CD14-positive monocyte (primary cell): ENCODE data around the gene FHIT. TPM values are rescaled to one million over a fixed set of nuclear protein-coding genes. Genes with fewer than 3 reads are reported as not detected.

ENCODE experiments used
- DNase-seq, 3 donors: peaks; one replicate each; pipeline ENCODE4 v3.0.0-alpha.2; 2011 to 2022
- H2AFZ ChIP-seq: 2 replicates; pipeline ENCODE4 v1.6.0; 2012; ENCODE audit warnings: mild to moderate bottlenecking, low read depth, low read length, inconsistent platforms; ENCODE audit not compliant: insufficient read depth, poor library complexity, severe bottlenecking
- H3K27ac ChIP-seq, 2 donors: 1 replicate in 1 of 2; 2 replicates in 1 of 2; pipeline ENCODE4 v1.5.1; 2012 to 2013; ENCODE audit warnings: low read length in 2 of 2, control low read depth in 1 of 2, inconsistent platforms in 1 of 2, low read depth in 1 of 2, mild to moderate bottlenecking in 1 of 2
- H3K27me3 ChIP-seq, 2 donors: one replicate each; pipeline versions ENCODE4 v1.6.0 to v1.6.1; 2011 to 2013; ENCODE audit warnings: low read length in 2 of 2; ENCODE audit not compliant: control insufficient read depth in 2 of 2, insufficient read depth in 2 of 2
- H3K36me3 ChIP-seq, 2 donors: replicated peaks in 1 of 2; 1 replicate in 1 of 2; 2 replicates in 1 of 2; pipeline versions ENCODE4 v1.5.1 to v1.6.1; 2012 to 2013; ENCODE audit warnings: low read length in 2 of 2, control low read depth in 1 of 2, inconsistent platforms in 1 of 2, mild to moderate bottlenecking in 1 of 2; ENCODE audit not compliant: insufficient read depth in 2 of 2, control insufficient read depth in 1 of 2
- H3K4me1 ChIP-seq, 2 donors: 1 replicate in 1 of 2; 2 replicates in 1 of 2; pipeline versions ENCODE4 v1.5.1 to v1.6.1; 2012 to 2013; ENCODE audit warnings: low read length in 2 of 2, control low read depth in 1 of 2, inconsistent platforms in 1 of 2, mild to moderate bottlenecking in 1 of 2, moderate library complexity in 1 of 2; ENCODE audit not compliant: insufficient read depth in 2 of 2, control insufficient read depth in 1 of 2
- H3K4me2 ChIP-seq: replicated peaks from 2 replicates; pipeline ENCODE3; 2012; ENCODE audit warnings: low read length, moderate library complexity, mild to moderate bottlenecking; ENCODE audit not compliant: poor library complexity, severe bottlenecking; ENCODE audit errors: extremely low read depth
- H3K4me3 ChIP-seq, 3 experiments: fragments of 200-600 bp in 1 of 3; sonication (generic) in 1 of 3; replicated peaks in 1 of 3; 1 replicate in 2 of 3; 2 replicates in 1 of 3; pipeline ENCODE4 v1.5.1; 2011 to 2013; ENCODE audit warnings: low read length in 3 of 3, mild to moderate bottlenecking in 3 of 3, control low read depth in 2 of 3, low read depth in 2 of 3, inconsistent platforms in 1 of 3, moderate library complexity in 1 of 3
- H3K79me2 ChIP-seq: 2 replicates; pipeline ENCODE4 v1.6.0; 2012; ENCODE audit warnings: mild to moderate bottlenecking, control low read depth, inconsistent platforms, low read length, moderate library complexity; ENCODE audit not compliant: insufficient read depth
- H3K9ac ChIP-seq: 2 replicates; pipeline ENCODE4 v1.6.0; 2017; ENCODE audit warnings: low read length, mild to moderate bottlenecking; ENCODE audit not compliant: insufficient read depth, poor library complexity, severe bottlenecking
- H3K9me3 ChIP-seq, 2 donors: replicated peaks in 1 of 2; 1 replicate in 1 of 2; 2 replicates in 1 of 2; pipeline versions ENCODE4 v1.5.1 to v1.6.1; 2012 to 2013; ENCODE audit warnings: low read length in 2 of 2, control low read depth in 1 of 2; ENCODE audit not compliant: control insufficient read depth in 1 of 2, insufficient read depth in 1 of 2
- H4K20me1 ChIP-seq: 2 replicates; pipeline ENCODE4 v1.6.0; 2012; ENCODE audit warnings: mild to moderate bottlenecking, low read length, control low read depth, moderate library complexity; ENCODE audit not compliant: insufficient read depth
- H3K27ac Mint-ChIP-seq, 7 donors: one replicate each; pipeline ENCODE4 v1.8.0; 2020; ENCODE audit warnings: mild to moderate bottlenecking in 7 of 7, mixed read lengths in 7 of 7, moderate library complexity in 6 of 7, inconsistent platforms in 2 of 7
- H3K27me3 Mint-ChIP-seq, 3 donors: one replicate each; pipeline ENCODE4 v1.8.0; 2021 to 2022; ENCODE audit warnings: low read depth in 3 of 3, mild to moderate bottlenecking in 3 of 3, mixed read lengths in 3 of 3, moderate library complexity in 3 of 3, inconsistent platforms in 1 of 3
- H3K36me3 Mint-ChIP-seq, 2 donors: one replicate each; pipeline ENCODE4 v1.8.0; 2020; ENCODE audit warnings: mixed read lengths in 2 of 2, inconsistent platforms in 1 of 2, mild to moderate bottlenecking in 1 of 2
- H3K4me1 Mint-ChIP-seq: one replicate; pipeline ENCODE4 v1.8.0; 2020; ENCODE audit warnings: mild to moderate bottlenecking, mixed read lengths
- H3K4me3 Mint-ChIP-seq, 2 donors: one replicate each; pipeline ENCODE4 v1.8.0; 2020; ENCODE audit warnings: mild to moderate bottlenecking in 2 of 2, mixed read lengths in 2 of 2, moderate library complexity in 1 of 2
- H3K9me3 Mint-ChIP-seq, 7 donors: one replicate each; pipeline ENCODE4 v1.8.0; 2020 to 2022; ENCODE audit warnings: mixed read lengths in 7 of 7, mild to moderate bottlenecking in 6 of 7, moderate library complexity in 6 of 7, inconsistent platforms in 2 of 7
- WGBS: methylation state at CpG from one replicate; pipeline ENCODE4 v1.1.5; 2013; ENCODE audit warnings: missing lambda C conversion rate; ENCODE audit not compliant: insufficient coverage; 5-methylcytosine and 5-hydroxymethylcytosine counted together
- intact Hi-C, 2 donors: fragments of 100-400 bp; cut with micrococcal nuclease; formaldehyde crosslinking; loops; one replicate each; pipeline versions ENCODE4 v1.15.0 to v1.15.1; 2023
- polyA plus RNA-seq, 3 donors: library from polyadenylated mRNA; depleted of rRNA in 1 of 3; unstranded in 2 of 3; stranded (reverse) in 1 of 3; fragments of 300-500 nt in 2 of 3; fragments of >200 nt in 1 of 3; fragmentation: Illumina TruSeq in 2 of 3; gene quantifications; 1 replicate in 2 of 3; 2 replicates in 1 of 3; pipeline ENCODE4 v1.2.3, GENCODE V29; 2012 to 2021
- TF ChIP-seq, protein P1 (sequence below): fragments of 200-600 bp; IDR thresholded peaks from one replicate; pipeline ENCODE4 v1.8.0; 2022; ENCODE audit warnings: antibody characterized with exemption, mild to moderate bottlenecking

FHIT gene
- polyA plus RNA-seq, 3 donors, result 1.7 to 3.4 (median 3.2) TPM

GRCh38 chr3:59885899-59886400, 1365.3 kb downstream of the FHIT start:
- no peak for DNase-seq
- no peaks in the 10 kb centered on the region for H3K27me3 ChIP-seq
- H3K4me2 ChIP-seq, result no peak overlapping the region
- H4K20me1 ChIP-seq, result no peaks in the 10 kb centered on the region
- no peaks in the 10 kb centered on the region for H3K79me2 ChIP-seq
- no peak overlapping the region for H3K27ac ChIP-seq
- peaks cover 9 to 14% of the 10 kb centered on the region in 2 donors for H3K4me1 ChIP-seq
- no peaks in the 10 kb centered on the region for H3K36me3 Mint-ChIP-seq
- H3K27me3 Mint-ChIP-seq, result no peaks in the 10 kb centered on the region
- no peak overlapping the region for H3K27ac Mint-ChIP-seq
- peaks cover 14% of the 10 kb centered on the region for H3K4me1 Mint-ChIP-seq
- no peak overlapping the region for H3K4me3 ChIP-seq
- 57% methylated on average over 2 of the region's 2 CpGs for WGBS
- no peak overlapping the region for H2AFZ ChIP-seq
- peaks cover 0 to 8% (median 0%) of the 10 kb centered on the region in 7 donors for H3K9me3 Mint-ChIP-seq
- TF ChIP-seq, protein P1, sequence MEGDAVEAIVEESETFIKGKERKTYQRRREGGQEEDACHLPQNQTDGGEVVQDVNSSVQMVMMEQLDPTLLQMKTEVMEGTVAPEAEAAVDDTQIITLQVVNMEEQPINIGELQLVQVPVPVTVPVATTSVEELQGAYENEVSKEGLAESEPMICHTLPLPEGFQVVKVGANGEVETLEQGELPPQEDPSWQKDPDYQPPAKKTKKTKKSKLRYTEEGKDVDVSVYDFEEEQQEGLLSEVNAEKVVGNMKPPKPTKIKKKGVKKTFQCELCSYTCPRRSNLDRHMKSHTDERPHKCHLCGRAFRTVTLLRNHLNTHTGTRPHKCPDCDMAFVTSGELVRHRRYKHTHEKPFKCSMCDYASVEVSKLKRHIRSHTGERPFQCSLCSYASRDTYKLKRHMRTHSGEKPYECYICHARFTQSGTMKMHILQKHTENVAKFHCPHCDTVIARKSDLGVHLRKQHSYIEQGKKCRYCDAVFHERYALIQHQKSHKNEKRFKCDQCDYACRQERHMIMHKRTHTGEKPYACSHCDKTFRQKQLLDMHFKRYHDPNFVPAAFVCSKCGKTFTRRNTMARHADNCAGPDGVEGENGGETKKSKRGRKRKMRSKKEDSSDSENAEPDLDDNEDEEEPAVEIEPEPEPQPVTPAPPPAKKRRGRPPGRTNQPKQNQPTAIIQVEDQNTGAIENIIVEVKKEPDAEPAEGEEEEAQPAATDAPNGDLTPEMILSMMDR, result no peak
- no peaks in the 10 kb centered on the region for H3K9me3 ChIP-seq
- H3K4me3 Mint-ChIP-seq, result no peak overlapping the region
- H3K36me3 ChIP-seq, result no peaks in the 10 kb centered on the region
- intact Hi-C loops, result no loop called here
- no peak overlapping the region for H3K9ac ChIP-seq

DNA sequence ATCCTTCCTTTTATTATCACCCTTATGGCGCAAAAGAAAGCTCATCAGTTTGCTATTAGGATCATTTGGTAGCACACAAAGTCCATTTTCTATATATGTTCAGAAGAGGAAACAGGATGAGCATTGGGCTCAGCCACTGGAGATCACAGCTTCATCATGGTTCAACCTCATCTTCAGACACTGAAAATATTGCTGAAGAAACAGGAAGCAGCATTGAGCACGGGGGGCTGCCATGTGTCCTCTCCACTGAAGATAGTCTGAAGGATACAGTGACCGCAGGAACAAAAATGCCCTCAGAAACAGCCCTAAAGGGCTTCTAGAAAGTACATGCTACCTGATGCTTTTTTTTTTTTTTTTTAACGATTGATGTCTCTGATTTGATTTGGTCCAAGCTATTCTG, 1366.2 kb downstream of the FHIT start:
- WGBS, result 50% methylated on average over 2 of the region's 4 CpGs
- Mint-ChIP-seq H3K27me3 (no peaks in the 10 kb centered on the region), H3K27ac (peak overlapping the region in 1 of 7 donors; percentile 10), H3K4me3 (no peak overlapping the region), H3K36me3 (no peaks in the 10 kb centered on the region), H3K9me3 (peaks cover 0 to 6% (median under 1%) of the 10 kb centered on the region in 7 donors), H3K4me1 (peaks cover 14% of the 10 kb centered on the region)
- DNase-seq, result peak in 2 of 3 donors; percentile 9 to 31
- no peaks in the 10 kb centered on the region for H3K27me3 ChIP-seq
- no peaks in the 10 kb centered on the region for H3K9me3 ChIP-seq
- no peaks in the 10 kb centered on the region for H3K79me2 ChIP-seq
- H3K36me3 ChIP-seq, result no peaks in the 10 kb centered on the region
- no peak overlapping the region for H2AFZ ChIP-seq
- intact Hi-C loops, result no loop called here
- TF ChIP-seq, protein P1, result no peak
- H3K4me3 ChIP-seq, result no peak overlapping the region
- no peak overlapping the region for H3K4me2 ChIP-seq
- peaks cover 9 to 14% of the 10 kb centered on the region in 2 donors for H3K4me1 ChIP-seq
- no peak overlapping the region for H3K9ac ChIP-seq
- no peak overlapping the region for H3K27ac ChIP-seq
- no peaks in the 10 kb centered on the region for H4K20me1 ChIP-seq
